Activated T-cell treated with anti-CD3 and anti-CD28 coated beads for 48 hours (primary cell): ENCODE measurements around the gene FOS.

ENCODE experiments used
- DNase-seq: peaks from one replicate; pipeline ENCODE4 v3.0.0-alpha.2; 2020; ENCODE audit warnings: low read depth

Gene FOS

DNA sequence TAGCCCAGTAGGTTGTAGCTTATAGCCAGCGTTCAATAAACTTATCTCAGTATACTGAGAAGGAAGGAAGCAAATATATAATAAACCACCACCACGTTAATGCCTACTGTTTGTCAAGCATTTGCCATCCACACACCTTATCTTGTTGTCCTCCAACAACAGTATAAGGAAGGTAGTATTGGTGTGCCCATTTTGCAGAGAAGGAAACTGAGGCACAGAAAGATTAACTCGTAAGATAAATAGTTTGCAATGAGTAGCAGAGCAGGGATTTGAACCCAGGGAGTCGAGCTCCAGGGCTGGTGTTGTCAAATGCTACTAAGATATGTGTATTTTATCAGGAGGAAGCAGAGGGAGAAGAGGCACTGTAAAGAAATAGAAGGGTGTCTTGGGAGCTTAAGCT, 27.8 kb upstream of the FOS start:
- no peak for DNase-seq

DNA sequence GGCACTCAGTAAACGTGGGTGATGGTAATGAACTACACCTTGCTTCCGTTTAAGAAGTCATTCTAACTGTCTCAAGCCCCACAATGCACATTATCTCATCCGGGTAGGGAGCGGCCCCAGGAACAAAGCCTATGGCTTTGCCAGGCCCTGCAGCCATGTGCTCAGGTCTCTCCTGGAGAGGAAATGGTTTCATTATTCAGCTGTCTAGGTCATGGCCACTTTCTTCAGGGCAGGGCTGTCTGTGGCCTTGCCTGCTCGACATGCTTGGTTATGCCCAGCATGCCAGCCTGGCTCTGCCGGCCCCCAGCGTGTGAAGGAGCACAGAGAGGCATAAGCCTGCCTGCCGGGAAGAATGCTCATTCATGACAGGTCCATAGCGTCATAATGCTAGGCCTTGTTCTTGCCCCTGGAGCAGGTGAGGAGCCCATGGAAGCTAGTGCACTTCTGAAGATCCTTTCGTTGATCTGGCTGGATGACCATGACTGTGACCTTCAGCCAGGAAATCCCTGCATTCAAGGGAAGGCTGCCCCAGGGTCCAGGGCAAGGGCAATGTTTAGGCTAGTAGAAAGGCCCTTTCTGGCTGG, 26.3 kb upstream of the FOS start:
- DNase-seq, result no peak

DNA sequence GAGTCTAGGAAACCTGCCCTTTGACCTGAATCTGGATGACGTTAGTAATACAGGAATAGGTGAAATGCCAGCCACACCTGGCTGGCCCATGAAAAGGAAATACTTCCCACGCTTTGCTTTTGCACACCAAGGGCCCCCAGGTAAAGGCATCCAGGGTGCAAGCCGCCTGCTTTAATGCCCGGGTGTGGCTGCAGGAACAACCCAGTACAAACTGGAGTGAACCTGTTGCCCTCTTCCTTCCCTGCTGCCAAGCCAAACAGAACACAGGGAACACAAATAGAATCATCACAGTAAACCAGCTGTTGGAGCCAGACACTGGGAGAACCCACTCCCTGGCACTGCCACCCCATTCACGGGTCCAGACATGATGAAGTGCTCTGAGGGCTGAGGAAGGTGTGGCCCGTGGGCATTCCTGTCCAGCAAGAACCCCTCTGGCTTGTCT, 24.2 kb upstream of the FOS start:
- no peak for DNase-seq

DNA sequence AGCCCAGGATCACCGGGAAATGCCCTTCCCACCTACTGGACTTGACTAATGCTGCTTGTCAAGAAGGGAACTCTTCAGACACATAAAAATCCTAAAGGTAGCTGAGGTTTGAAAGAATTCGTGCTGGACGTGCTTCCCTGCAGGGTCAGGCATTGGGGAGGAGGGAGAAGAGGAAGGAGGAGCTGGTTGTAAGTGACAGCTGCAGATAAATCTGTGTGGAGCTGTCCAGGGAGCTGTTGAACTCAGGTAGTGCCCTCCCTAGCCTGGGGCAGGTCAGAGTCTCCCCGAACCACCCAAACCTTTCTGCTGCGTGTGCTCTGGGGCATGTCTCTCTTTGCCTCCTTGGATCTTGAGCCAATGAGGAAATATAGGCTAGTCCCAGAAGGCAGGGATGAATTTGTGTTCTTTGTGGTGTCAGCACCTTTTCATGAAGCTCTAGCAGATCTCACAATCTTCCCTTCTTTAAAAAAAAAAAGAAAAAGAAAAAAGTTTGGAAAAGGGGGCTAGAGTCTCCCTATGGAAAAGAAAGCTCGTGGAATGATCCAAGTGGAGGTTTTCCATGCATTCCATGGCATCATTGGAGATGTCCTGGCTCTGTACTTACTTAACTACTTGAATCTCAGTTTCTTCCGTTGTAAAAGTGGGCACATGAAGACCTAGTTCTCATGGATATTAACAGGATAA, 23.6 kb upstream of the FOS start:
- no peak for DNase-seq

DNA sequence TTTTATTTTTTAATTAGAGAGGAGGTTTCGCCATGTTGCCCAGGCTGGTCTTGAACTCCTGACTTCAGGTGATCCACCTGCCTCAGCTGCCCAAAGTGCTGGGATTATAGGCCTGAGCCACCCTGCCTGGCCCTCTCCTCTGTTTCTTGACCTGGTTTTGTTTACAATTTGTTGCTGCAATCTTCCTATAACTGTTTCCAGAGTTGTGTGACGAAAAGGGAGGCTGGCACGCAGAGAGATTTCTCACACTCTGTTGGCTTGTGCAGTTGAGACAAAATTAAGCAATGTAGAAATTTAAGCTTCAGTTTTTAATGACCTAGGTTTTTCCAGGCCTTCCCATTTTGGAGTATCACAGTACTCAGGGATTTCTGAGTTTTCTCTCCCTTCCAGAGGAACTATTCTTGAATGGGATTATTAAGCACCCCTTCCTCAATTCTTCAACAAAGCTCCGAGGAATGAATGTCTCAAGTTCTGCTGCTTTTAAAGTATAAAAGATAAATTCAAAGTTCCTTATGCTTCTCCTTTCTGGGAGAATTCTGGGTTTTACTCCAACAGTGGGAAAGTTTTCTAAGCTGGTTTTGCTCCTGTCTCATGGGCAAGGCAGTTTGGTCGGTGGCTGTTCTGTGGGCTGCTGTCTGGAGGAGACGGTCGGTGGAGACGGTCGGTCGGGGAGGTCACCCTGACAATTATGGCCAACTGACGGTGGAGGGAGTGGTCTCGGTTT, 20.4 kb upstream of the FOS start:
- no peak for DNase-seq

DNA sequence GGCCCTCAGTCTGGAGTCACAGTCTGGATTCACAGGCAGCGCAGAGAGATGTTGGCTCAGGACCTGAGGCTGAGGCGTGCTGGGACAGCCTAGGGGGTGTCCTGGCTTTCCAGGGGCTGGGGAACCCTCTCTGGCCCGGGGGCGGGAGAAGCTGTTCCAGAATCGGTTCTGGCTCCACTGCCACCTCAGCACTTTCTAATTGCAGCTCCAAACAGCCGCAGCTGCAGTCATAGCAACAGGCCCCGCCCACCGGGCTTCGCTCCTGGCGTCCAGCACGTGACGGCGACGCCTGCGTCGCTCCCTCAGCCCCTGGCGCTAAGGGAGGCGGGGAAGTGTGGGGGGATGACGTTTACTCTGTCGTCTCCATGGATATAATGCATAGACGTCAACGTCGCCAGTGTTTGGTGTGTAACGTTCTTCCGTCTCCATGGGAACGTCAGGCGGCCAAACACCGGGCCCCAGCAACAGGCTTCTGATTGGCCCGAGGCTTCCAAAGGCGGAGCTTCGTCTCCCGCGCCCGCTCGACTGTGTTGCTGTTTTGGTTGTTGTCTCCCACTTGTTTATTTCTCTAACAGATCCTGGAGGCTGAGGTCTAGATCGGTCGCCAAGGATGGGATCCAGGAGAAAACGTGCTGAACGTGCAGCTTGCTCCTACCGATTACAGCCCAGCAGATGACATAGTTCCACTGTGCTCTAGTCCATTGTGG, 19.7 kb upstream of the FOS start:
- peak; percentile 98 for DNase-seq

DNA sequence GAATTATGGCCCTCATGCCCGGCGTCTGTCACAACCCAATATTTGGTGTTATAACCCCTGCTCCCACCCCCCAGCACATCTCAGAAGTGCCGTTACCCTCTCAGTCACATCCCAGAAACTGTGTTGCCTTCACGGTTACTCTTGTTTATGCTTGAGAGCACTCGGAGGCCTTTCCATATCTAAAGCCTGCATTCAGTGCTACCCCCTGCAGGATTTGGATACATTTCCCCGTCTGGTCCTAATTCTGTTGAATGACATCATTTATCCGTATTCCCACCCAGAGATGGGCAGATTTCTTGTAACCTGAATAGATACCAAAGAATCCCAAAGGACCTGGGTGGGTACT, 19.1 kb upstream of the FOS start:
- no peak for DNase-seq

DNA sequence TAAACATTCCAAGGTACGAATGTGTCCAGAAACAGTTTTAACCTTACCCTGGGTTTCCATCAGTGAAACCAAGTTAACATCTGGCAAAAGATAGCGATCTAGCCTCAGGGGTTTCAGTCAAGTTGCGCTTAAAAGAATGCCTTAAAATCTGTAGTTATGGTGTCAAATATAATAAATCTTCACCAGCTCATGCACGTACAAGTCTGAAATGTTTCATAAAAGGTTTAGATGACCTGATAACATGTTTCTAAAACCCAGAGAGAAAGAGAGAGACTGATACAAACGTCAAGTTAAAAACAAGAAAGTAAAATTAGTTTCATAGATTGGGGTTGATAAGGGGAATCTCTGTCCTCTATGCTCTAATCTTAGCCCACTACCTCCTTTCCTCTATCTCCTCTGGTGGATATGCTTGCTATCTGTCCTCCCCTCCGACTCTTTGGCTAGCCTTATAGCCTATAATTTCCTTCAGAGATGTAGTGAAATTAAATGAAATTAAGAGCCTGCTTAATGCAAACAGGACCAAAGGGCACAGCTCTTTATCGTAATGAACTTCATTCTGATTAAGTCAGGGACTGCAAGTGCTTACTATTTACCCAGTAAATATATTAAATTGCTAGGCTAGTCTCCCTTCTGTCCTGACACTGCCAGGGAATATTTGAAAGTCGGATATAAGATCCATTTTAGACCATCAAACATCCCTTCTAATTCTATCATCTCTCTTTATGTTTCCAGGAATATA, 18.4 kb upstream of the FOS start:
- DNase-seq, result no peak

DNA sequence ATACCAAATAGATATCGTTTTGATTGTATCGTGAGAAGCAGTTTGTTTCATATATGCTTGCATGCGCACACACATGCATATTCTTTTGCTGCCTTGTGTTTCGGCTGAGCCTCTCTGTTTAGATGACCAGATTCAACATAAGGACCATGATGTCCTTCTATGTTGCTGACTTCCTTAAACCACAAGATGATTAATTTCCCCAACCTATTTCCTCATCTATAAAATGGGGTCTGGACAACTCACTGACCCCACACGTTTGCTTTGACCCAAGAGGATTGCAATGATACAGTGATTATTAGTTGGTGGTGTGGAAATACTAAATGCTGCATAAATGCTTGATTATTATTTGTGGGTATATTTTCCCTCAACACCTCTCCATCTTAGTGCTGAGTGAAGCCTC, 16.8 kb upstream of the FOS start:
- no peak for DNase-seq

DNA sequence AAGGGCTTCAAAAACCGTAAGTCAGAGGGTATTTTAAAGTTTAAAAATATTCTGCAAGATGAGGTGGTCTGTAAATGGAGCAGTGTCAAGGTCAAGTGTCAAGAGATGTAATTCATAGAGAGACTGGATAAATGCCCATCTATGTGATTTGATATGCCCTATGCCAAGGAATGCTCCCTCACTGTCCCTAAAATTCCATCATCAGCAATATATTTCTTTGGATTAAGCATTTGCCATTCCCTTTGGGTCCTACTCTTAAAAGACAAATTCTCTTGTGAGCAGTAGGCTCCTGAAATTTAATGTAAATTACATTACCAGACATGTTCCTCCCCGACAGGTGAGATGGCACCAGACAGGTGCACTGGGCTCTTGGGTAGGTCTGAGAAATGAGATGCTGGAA, 16.0 kb upstream of the FOS start:
- no peak for DNase-seq

DNA sequence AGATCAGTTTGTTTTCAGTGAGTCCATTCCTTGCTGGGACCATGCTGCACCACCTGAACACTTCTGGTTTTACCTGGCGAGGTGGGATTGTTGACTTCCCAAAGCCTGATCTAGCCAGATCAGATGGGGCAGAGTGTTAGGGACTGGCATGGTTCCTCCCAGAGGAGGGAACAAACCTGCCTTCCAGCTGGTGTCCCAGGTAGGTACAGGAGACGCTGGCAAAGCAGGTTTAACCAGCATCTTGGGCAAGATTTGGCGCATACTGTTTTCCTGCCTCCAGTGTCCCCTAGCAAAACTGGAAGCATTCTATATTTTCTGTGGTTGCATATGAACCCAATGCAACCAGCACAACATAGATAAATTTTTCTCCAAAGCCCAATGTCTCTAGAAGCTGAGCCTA, 14.6 kb upstream of the FOS start:
- DNase-seq, result no peak

DNA sequence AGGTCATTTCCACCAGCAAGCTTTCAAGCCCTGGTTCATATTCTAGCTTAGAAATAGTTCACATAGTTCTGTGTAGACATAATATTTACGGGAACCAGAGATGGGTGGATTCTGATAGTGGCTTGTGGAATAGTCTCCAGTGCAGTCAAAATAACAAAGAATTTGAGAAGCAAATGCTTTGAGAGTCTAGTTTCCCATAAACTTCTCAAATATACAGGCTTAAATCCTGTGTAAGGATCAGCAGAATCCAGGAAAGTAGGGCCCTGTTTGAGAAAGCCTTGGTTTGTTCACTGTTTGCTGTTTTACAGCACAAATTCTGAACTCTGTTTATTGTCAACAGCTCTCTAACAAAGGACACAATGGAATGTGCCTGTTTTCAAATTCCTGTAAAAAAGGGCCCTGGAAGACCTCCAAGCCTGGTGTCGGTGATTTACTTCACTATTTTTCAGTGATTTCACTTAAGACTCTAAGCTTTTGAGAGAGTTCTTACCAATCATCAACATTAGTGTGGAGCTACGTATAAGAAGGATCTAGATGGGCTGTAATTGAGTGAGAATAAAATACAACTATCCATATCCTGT, 11.4 kb upstream of the FOS start:
- DNase-seq, result no peak

DNA sequence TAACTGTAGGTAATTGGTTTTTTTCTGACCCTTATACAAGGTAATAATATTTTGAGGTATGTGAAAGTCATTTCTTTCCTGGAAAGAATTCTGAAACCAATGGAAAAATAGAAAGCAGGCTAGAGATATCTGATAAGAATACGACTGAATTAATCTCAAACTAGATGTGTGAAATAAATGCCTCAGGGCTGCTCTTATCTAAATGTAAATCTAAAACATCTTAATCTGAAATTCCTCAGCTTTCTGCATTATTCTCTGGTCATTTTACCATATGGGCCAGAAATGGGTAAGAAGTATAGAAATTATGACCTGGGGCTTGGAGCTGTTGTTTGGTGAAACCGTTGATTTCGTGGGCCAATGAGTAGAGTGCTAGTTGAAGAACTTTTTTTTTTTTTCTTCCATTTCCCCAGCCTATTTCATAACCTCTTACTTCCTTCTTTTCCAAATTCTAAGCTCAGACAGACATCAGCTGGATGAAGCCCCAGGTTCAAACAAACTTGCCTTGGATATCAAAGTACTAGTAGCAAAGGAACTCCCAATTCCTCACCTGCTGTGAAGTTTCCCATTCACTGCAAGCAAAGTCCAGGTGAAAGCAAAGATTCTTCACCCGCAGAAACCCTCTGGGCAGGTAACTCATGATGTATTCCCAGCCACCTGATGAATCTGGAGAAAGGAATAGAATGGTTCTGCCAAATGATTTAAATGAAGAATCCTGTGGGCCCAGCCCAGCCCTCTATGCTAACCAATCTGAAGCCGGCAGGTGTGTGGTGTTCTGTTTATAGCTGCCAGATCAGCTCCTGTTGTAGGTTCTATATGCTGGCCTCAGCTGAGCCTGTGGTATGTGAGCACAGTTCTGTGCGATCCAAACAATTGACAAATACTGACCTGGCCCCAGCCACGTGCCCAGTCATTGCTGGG, 9.7 kb upstream of the FOS start:
- no peak for DNase-seq

DNA sequence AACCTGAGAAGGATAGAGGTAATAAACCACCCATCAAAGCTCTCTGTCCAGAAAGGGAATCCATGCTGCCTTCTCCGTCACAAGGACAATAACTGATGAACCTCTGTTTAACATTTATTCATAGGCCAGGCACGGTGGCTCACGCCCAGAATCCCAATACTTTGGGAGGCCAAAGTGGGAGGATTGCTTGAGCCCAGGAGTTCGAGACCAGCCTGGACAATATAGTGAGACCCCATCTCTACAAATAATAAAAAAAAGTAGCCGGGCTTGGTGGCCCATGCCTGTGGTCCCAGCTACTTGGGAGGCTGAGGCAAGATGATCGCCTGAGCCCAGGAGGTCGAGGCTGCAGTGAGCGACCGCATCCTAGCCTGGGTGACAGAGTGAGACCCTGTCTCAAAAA, 7.1 kb upstream of the FOS start:
- DNase-seq, result no peak

DNA sequence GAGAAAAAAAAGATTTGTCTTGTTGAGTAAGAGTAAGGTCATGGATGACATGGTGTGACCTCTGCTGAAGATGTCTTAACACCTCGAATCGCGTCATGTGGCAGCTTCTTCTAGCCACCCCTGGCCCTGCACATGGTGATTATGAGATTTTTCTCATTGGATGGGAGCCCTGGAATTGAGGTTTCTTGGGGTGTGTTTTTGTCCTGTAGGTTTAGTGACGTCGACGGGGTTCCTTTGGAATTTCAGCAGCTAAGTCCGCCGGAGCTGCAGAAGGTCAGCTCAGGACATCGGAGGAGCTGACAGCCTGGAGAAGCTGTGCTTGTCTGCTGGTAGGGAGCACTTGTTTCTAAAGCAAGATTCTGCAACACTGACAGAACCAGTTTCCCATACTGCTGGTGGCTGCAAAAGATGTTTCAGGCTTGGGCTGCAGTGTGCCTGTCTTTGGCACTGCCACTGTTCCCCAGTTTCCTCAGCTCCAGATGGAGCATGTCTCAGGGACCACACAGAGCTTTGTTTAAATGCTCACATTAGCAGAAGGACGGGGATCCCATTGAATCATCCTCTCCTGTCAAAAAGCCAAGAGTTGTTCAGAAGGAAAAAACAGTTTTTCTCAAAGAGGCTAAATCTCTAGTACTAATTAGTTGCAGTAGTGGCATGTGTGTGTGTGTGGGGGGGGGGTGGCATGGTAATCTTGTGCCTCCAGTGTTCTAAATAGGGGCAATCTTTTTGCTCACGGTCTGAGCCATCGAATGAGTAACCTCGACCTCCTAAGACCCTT, 5.2 kb upstream of the FOS start:
- DNase-seq, result no peak

DNA sequence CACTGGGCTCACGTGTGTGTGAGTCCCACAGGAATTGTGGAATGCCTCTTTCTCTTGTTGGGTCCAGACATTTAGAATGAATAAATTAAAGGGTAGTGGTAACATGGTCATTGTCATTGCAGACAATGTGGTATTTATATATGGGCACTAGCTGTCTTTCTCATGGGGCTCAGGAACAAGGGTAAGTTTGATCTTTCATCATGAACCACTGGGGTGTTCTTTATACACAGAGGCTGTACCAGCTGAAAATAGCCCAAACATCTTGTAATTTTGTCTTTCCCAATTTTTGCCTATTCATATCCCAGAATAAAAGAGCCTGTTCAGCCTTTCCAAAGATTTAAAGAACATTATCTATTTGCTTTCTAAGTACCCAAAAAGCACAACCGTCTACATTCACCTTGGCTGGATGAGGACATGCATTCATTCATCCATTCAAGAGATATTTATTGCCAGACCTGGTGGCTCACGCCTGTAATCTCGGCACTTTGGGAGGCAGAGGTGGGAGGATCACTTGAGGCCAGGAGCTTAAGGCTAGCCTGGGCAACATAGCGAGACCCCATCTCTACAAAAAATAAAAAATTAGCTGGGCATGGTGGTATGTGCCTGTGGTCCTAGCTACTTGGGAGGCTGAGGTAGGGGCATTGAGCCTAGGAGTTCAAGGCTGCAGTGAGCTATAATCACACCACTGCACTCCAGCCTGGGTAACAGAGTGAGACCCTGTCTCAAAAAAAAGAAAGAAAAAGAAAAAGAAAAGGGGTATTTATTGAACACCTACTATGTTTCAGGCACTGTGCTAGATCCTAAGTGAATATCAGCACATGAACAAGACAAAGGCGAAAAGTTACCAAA, 4.4 kb upstream of the FOS start:
- no peak for DNase-seq

DNA sequence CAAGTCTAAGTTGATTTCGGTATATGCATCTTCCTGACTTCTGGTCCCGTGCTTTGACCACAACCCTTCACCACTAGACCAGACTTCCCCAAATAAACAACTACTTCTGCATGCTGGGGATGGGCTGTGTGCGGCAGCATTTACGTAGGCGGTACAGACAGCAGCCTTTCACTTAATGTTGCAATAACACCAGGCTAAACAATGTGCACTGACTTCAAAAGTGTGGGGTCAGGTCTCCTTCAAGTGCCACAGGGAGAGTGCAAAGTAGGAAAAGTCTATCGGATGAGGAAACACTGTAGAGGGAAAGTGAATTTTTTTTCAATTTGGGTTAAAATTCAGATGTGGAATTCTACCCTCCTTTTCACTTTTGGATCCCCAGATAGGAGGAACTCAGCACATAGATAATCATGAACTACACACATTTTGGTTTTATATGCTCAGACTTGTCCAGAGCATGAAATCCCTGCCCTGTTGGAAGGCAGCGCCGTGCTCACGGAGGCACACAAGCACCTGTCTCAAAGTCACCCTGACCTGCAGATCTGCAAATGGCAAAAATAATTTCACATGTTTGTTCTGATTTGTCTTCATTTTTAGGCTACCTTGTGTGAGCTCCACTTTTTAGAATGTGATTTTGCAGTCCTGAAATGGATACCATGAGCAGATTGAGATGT, 3.6 kb upstream of the FOS start:
- DNase-seq, result no peak

DNA sequence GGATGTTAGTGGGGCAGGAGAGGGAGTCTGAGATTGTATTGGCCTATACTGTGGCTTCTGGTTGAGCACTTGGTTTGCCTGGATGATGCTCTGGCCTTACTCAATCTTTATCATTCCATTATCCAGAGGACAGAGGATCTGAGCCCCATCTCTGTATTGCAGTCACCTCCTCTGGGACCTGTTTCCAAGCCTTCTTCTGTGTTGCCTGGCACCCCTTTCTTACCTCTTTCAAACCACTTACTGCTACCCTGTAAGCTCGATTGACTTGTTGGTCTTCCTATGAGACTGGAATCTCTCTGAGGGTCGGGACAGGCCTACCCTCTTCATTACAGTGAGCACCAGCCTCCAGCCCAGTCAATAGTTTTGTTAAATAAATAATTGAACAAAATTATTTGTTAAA, 3.0 kb upstream of the FOS start:
- DNase-seq, result no peak
